Stimulated activated CD8-positive, alpha-beta memory T cell treated with anti-CD3 and anti-CD28 coated beads, Interleukin-4, amount 100 ng/mL, for 24 hours (primary cell): ENCODE measurements around the gene BNC2.

Experiments used
- DNase-seq: peaks from one replicate; pipeline ENCODE4 v3.0.0-alpha.2; 2020; ENCODE audit warnings: low read depth

BNC2 gene

GRCh38 chr9:16813838-16814237 is 56.6 kb downstream of the BNC2 start:
- DNase-seq: no peak

- DNase-seq: no peak
Measured at GRCh38 chr9:16811987-16812685, 58.3 kb downstream of the BNC2 start.

DNA sequence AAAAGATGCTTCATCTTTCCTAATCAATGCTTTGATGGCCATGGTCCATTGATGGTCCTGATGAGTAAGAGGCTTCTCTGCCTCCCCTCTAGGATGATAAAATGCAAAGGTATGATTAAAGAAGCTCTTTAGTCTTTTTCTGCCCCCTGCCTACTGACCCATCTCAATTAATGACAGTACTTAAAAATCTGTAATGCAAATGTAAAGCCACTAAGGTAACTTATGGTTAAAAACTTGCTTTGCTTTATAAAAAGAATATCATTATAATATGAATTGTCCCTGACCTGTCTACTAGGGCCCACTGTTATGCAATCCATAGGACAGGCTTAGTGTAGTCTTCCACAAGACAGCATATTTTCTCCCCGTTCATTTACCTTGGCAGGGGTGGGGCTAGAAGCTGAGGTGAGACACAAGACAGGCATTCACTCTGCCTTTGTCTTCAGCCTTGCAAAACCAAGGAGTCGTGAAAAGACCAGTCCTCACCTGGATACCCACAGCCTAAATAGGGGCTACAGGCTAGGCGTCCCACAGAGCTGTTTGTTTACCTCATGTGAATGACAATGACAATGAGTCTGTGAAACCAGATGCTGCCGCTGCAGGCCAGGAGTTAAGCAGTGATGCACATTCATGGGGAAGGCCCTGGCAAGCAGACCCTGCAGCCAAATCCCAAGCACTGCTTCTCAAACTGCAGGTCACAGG is 60.4 kb downstream of the BNC2 start:
- no peak for DNase-seq

DNA sequence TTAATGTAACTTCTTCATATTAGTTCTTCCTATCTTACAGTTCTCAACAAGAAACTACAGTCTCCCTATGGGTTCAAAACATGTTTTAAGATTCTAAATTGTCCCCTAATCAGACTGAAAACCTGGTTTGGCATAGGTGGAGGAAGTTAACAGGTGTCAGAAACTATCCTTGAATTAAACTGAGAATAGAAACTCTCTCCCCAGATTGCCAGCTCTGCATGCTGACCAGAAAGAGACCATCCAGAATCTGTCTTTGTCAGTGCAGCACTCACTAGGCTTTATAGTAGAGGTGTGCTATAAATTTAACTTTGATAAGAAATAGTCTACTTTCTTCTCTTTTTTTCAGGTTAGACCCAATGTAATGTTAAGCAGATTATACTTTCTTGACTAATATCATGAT is 63.8 kb downstream of the BNC2 start:
- DNase-seq: no peak

DNA sequence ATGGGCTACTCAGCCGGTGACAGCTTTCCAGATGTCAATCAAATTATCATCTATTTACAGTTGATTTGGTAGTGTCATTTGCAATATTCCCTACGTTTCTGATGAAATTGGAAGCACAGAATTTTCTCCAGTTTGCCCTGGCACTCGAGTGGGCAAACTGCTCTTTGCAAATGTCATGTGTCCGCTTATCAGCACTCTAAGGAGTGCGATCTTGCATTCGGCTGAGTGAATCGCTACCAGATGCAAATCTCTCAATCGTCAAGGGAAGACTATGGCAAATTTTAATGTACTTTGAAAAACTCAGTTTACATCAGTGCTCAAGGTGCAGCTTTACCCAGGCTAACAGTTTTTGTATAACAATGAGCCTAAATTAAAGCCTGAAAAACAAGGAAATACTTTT is 66.8 kb downstream of the BNC2 start:
- no peak for DNase-seq

- DNase-seq: no peak
Measured at GRCh38 chr9:16801871-16802466, 68.5 kb downstream of the BNC2 start.

DNA sequence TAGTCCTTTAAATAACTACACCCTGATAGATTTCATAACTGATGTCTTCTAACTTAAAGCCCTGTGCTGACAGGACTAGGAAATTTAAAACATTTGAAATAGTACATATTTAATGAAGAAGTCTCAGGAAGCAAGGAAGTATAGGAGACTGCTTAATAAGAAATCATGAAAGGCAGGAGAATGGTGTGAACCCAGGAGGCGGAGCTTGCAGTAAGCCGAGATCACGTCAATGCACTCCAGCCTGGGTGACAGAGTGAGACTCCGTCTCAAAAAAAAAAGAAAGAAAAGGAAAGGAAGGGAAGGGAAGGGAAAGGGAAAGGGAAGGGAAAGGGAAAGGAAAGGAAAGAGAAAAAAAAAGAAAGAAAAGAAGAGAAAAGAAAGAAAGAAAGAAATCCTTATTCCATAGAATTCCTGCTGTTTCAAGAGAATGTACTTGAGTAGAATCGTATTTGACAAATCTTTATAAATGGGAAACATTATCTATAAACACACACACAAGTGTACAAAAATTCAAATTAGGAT is 74.1 kb downstream of the BNC2 start:
- no peak for DNase-seq

- no peak for DNase-seq
Measured at GRCh38 chr9:16794871-16795639, 75.4 kb downstream of the BNC2 start.

DNA sequence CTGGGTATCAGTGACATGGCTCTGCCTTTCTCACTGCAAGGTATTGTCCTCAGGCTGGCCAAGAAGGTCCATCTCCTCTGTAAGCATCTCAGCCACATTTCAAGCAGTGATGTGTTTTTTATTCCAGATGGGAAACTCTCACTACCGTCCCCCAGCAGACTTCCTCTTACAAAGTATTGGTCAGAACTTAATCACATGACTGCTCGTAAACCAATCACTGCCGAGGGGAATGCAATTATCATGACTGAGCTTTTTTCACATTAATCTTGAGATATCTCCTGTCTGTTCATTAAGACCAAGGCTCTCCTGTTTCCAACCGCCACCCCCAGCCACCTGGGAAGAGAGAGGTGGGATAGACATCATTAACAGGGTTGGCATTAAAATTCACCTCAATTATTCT is 76.4 kb downstream of the BNC2 start:
- DNase-seq: no peak

- DNase-seq: no peak
Measured at GRCh38 chr9:16787724-16788123, 82.7 kb downstream of the BNC2 start.

DNA sequence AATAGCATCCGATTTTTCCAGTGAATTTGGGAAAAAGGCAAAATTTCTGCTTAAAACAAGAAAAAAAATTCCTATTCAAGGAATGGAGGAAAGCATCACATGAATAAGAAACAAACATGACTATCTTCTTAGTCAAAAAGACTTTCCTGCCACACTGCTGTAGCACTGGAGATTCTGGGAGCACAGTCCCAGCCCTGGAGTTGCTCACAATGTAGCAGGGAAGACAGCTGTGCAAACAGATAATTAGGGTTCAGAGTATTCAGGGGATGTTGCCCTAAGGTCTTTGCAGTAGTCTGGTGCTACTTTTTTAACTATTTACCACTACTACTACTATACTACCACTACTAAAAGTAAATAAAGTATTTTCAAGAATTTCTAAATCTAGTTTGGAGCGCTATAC is 86.5 kb downstream of the BNC2 start:
- no peak for DNase-seq

GRCh38 chr9:16782490-16782889 is 88.0 kb downstream of the BNC2 start:
- DNase-seq: no peak

DNA sequence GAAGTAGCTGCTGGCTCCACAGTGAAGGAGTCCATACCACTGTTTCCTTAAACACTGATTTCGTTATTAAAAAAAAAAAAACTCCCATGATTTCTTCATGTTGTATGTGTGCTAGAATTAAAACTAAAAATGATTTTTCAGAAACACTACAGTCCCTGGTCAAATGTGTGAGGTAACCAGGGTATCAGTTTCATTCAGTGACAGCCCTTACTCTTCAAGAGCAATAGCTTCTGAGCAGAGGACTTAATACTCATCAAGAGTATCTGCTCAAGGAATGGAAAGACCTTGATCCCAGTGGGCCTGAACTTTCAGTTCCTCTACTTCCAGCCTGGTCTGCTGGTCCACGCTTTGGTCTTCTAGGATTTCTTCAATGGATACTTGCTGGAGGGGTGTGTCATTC is 95.1 kb downstream of the BNC2 start:
- no peak for DNase-seq

DNA sequence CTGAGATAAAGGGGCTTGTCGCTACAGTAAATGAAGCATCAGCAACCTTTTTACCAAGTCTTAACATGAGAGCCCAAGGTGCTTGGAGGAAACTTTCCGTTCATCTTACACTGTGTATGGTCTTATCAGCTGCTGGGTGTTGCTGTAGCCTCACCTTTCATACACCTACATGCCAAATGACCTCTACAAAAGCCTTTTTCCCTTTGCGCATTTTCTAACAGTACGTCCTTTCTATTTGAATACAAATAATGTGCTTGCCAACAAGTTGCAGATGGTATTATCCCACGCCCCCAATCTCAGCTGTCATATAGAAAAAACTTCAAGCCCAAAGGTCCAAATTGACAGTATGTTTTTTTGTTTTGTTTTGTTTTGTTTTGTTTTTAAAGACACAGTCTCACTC is 96.9 kb downstream of the BNC2 start:
- no peak for DNase-seq

GRCh38 chr9:16773116-16773515 is 97.4 kb downstream of the BNC2 start:
- DNase-seq: no peak

DNA sequence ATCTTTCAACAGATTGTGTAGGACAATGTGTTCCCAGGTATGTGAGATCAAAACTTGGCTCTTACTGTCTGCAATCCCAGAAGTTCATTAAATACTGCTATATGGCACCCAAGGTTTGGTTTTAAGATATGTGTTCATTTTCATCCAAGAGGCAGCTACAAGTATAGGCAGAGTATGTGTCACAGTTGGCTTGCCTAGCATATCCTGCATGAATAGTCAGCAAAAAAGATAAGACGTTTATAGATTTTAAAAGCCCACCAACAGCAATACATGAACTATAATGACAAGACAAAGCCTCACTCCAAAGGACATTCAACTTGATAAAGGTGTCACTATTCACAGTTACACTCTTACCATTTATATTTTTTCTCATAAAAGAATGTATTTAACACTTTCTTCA is 99.1 kb downstream of the BNC2 start:
- DNase-seq: no peak

- no peak for DNase-seq
Measured at GRCh38 chr9:16769291-16769690, 101.2 kb downstream of the BNC2 start.

DNA sequence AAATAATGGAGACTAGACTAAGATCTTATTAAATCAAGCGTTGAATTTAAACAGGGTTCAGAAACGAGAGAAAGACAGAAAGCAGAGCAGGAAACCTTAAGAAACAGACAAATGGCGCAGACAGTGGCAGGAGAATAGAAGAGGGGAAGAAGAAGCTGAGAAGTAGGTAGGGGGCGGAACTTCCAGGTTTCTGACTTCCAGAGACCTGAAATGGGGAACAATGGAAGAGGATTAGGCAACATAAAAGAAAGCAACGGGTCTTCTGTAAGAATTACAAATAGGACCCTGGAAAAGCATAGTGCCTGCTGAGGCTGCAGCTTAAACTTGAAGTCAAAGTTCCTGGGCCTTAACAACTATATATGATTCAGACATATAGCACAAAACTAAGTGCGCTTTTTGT is 101.7 kb downstream of the BNC2 start:
- DNase-seq: no peak

- no peak for DNase-seq
Measured at GRCh38 chr9:16767366-16767765, 103.1 kb downstream of the BNC2 start.

- no peak for DNase-seq
Measured at GRCh38 chr9:16763946-16764345, 106.5 kb downstream of the BNC2 start.

DNA sequence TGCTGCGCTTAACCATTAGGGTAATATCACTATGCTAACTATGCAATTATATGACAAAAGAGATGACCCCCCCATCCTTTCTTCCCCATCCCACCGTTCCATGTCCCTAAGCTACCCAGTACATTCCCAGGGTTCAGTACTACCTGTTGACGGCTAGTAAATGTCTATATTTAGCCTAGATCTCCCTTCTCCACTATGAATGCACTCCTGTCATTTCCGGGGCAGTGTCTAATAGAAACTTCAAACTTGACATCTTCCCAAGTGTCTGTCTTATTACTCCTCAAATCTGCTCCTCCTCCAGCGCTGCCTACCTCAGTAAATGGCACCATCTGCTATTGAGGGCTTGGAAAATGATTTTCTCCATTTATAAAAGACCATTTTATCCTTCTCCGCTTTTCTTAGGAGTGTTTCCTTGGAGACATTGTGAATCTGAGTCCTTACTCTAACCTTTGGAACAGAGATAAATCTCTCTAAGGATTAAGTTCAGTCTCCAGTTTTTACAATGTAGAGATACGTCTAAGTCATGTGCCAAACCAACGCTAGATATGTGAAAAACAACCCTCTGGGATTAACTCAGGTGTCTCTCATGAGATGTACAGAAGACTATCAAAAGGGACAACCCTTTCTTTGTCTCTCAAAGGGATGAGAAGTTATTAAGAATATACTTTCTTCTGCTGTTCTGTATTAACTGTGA is 114.9 kb downstream of the BNC2 start:
- DNase-seq: no peak

- DNase-seq: no peak
Measured at GRCh38 chr9:16754662-16755061, 115.8 kb downstream of the BNC2 start.
